HG03342 (cell line): ENCODE measurements around the gene TMEM229B.
A peak's percentile ranks its signal among the peaks of the same experiment; 100 is the strongest.

Source experiments
- ATAC-seq: cut with Tn5 transposase; IDR thresholded peaks from one replicate; pipeline ENCODE4 v1.9.1; 2021; ENCODE audit warnings: mild to moderate bottlenecking, moderate library complexity; ENCODE audit not compliant: unreplicated experiment

TMEM229B gene

GRCh38 chr14:67487937-67488893 is at the start of gene TMEM229B:
Gene TMEM229B, minus strand, starts transcription at chr14:67488721. Its CDS starts 14,798 bp downstream, at chr14:67473923.
- ATAC-seq = peak; percentile 88

- no peak for ATAC-seq
Measured at GRCh38 chr14:67537736-67538135, 49.2 kb upstream of the TMEM229B start.

DNA sequence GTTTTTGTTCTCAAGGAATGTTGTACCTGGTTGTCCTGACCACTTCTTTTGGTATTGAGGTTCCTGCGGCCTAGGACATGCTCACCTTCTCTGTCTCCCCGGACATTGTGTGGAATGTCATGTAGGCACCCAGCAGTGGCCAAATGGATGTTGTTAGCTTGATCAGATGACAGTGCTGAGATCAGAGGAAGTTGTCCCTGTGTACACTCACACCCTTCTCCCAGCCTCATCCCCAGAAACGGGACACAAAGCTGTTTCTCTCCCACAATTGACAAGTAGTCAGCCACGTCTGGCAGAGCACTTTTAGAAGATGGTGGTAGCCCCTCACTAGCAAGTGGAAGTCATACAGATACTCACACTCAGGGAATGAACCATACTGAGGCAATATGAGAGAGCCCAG is 47.6 kb upstream of the TMEM229B start:
- no peak for ATAC-seq

DNA sequence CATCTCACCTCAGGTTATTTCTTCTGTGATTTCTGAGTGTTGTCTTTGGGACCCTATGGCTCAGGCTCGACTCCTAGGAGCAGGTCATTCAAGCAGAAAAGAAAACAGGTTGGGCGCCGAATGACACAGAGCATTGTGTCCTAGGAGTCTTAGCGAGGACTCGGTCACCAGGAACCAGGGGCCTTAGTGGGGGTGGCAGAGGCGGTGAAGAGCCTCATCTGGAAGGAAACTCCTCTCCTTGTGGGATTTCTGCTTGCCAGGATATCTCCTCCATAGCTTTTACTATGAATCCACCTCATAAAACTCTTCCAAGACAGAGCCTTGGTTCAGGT is 45.2 kb upstream of the TMEM229B start:
- ATAC-seq = no peak

GRCh38 chr14:67532998-67533753 is 44.7 kb upstream of the TMEM229B start, which contains the start of gene PLEKHH1:
Gene PLEKHH1, plus strand, starts transcription at chr14:67533290. Its CDS starts 8,578 bp downstream, at chr14:67541868.
- no peak for ATAC-seq

GRCh38 chr14:67532606-67532997 is 44.1 kb upstream of the TMEM229B start:
- ATAC-seq = no peak

GRCh38 chr14:67529947-67530935 is 41.7 kb upstream of the TMEM229B start:
- no peak for ATAC-seq

DNA sequence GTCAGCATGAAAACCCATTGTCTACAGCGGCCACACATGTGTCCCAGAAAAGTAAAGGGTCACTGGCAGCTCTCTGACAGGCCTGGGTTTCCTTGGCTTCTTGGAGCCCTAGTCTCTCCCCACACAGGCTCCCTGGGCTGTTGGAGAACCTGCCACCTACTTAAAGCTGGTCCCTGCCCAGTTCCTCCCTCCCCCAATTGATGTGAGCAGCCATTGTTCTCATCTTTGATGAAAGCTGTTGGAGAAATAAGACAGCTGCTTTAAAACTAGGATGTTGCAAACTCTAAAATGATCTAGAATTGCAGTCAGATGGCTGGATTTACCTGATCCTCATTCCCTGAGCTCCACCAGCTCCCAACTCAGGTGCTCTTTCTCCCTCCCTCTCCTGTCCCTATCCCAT is 39.8 kb upstream of the TMEM229B start:
- no peak for ATAC-seq

GRCh38 chr14:67527756-67528155 is 39.2 kb upstream of the TMEM229B start:
- ATAC-seq = no peak

DNA sequence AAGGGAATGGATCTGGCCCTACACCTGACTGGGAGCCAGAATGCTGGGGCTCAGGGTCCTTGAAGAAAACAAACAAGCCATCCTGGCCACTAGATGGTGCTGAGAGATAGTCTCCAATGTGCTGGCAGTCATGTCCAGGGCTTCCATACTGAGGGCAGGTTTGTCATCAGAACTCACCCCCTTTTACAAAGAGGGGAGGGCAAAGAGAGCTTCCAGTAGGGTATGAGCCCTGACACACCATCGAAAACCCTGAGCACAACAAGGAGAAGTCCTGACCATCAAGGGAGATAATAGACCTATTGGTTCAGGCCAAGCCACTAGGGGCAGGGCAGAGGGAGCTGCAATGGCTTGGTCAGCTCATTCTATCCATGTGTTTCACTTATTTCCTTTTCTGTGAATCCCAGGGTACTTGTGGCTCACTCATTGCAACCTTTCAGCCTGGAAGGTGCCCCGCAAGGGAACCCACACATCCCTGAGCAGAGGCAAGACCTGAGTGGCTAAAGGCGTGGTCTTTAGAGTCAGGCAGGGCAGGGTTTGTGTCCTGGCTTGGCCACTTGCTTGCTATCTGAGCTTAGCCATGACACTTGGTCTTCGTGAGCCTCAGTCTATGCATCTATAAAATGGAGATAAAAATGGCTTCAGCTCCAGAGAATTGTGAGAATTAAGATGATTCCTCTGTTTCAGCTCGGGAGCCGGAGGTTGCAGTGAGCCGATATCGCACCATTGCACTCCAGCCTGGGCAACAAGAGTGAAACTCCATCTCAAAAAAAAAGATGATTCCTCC is 38.3 kb upstream of the TMEM229B start:
- ATAC-seq = no peak

DNA sequence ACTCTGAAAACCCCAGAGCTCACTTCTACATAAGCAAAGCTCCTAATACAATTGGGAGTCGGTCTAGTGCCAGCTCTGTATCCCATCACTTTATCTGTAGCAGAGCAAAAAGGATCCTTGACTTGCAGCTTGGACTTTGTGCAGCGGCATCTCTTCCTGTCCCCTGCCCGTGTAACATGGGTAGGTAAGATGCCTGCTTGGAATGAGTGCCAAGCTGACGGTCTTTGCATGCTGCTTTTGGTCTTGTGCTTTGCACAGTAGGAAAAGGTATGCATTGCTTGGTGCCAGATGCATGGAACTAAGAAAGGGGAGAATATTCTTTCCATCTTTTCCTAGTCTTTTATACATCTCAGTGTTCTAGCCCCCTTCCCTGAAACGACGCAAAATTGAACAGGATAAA is 37.7 kb upstream of the TMEM229B start:
- ATAC-seq = no peak

- ATAC-seq = no peak
Measured at GRCh38 chr14:67525389-67525788, 36.9 kb upstream of the TMEM229B start.

DNA sequence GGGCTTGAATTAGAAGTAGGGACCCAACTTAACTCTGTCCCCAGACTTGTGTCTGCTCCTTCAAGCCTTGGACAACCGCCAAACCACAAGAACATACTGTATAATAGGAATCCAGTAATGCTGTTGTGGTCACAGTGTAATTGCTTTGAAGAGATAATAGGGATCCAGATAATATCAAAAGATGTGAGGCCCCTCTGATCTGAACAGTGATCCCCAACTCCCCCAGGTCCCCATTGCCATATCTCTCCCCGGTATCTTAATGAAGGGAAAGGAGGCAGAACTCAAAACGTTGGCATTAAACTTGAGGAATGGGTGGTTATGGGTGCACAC is 36.1 kb upstream of the TMEM229B start:
- ATAC-seq = no peak

GRCh38 chr14:67523764-67524633 is 35.5 kb upstream of the TMEM229B start:
- ATAC-seq = no peak

DNA sequence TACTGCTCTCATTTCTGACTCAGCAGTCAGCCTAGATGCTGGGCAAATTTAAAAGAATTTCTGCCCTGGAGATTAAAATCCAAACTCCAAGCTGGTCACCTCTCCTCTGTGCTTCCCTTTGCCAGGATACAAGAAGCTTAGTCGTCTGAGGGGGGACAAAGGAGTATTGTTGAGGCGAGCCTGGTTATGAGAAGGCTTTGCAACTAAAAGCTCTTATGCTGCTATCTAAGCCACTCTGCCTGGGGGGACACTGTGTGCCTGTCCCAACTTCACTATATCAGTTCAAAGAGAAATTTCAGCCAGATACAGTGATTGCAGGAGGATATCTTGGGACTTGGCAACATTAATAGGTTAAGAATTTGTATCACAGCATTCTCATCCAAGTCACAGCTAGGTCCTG is 33.7 kb upstream of the TMEM229B start:
- no peak for ATAC-seq

- no peak for ATAC-seq
Measured at GRCh38 chr14:67520482-67520881, 32.0 kb upstream of the TMEM229B start.

DNA sequence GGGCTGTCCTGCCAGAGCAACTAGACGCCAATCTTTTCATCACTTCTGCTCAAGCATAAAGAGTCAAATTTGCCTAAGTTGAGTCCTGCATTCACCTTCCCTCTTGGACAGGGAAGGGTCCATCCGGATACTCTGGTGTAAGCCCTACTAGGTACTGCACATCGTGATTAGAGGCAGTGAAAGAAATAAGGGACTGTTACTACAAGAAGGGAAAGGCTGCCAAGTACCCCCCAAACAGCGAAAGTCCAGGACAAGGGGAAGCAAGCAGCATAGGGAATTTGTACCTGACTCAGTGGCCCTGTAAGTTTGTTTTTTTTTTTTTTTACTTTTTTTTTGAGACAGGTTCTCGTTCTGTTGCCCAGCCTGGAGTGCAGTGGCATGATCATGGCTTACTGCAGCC is 30.9 kb upstream of the TMEM229B start:
- no peak for ATAC-seq

- no peak for ATAC-seq
Measured at GRCh38 chr14:67517083-67517482, 28.6 kb upstream of the TMEM229B start.

DNA sequence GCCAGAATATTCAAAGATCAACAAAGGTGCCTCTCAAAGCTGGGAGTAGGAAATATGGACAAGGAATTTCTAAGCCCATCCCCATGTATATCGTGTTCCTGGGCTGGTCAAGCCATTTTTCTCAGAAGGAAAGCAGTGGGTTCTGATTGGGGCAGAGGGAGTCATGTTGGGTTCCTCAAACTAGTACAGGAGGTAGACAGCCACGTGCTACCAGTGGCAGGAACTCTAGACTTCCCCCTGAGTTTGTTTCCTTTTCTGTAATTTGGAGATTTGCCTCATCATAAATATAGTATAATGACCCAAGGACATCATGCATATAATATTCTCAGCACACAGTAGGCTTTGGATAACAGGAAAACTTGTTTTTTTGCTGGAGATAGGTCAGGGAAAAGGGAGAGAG is 28.2 kb upstream of the TMEM229B start:
- no peak for ATAC-seq
